ENCODE measurements around the gene STRN4. TPM values are rescaled to one million over a fixed set of nuclear protein-coding genes. Genes with fewer than 3 reads are reported as not detected.

The STRN4 gene
- total RNA-seq, 1 experiment from 2014 or later, result 134 TPM

- intact Hi-C loops (cut with micrococcal nuclease; ENCODE audit: unreplicated experiment), result no loop called here
- BruUV-seq (replicated peaks), result no TSS peak
- DNase-seq (ENCODE audit: low spot score), result peak; percentile 35
- Histone ChIP-seq H3K4me1 (ENCODE audit: insufficient read depth, low read length, poor library complexity, severe bottlenecking) (no peaks in the 10 kb centered on the region), H3K36me3 (ENCODE audit: insufficient read depth, low read length, poor library complexity, severe bottlenecking) (peaks cover 13% of the 10 kb centered on the region), H3K9me3 (ENCODE audit: low read depth, low read length, poor library complexity, severe bottlenecking) (no peaks in the 10 kb centered on the region), H3K4me3 (ENCODE audit: low read depth, low read length, poor library complexity, severe bottlenecking) (peak within 1 kb of the TSS; percentile 100), H3K27ac (ENCODE audit: low read depth, low read length, poor library complexity, severe bottlenecking) (peak within 1 kb of the TSS; percentile 96), H3K27me3 (replicated peaks; ENCODE audit: insufficient read depth, low read depth, low read length, poor library complexity) (no peaks in the 10 kb centered on the region)
- POLR2A ChIA-PET (ENCODE audit: low non-redundant PET), result interaction anchor here (0.6 kb wide), 2 partner anchors 557 to 802 kb away, joined by 4 to 8 read pairs; no protein-coding TSS in a partner anchor
- TF ChIP-seq EZH2 (IDR thresholded peaks at IDR 0.05; ENCODE audit: borderline replicate concordance, low read depth, low read length, poor library complexity, severe bottlenecking), result no peak
- no peak for TF ChIP-seq CTCF (conservative IDR thresholded peaks at IDR 0.05; ENCODE audit: low read depth, low read length)
- CTCF ChIA-PET, result no interaction called here
Observed at GRCh38 chr19:46745521-46746280, 549 bp downstream of the STRN4 start, which contains the start of gene FKRP. Gene FKRP (plus strand): TSS chr19:46746057. CDS start chr19:46755451, 9,394 bp downstream.

- POLR2A ChIA-PET (ENCODE audit: low non-redundant PET), result interaction anchor here (0.6 kb wide), 2 partner anchors 557 to 802 kb away, joined by 4 to 8 read pairs; no protein-coding TSS in a partner anchor
- TF ChIP-seq EZH2 (IDR thresholded peaks at IDR 0.05; ENCODE audit: borderline replicate concordance, low read depth, low read length, poor library complexity, severe bottlenecking) (no peak), CTCF (conservative IDR thresholded peaks at IDR 0.05; ENCODE audit: low read depth, low read length) (no peak)
- CTCF ChIA-PET, result no interaction called here
- Histone ChIP-seq H3K4me1 (ENCODE audit: insufficient read depth, low read length, poor library complexity, severe bottlenecking) (no peaks in the 10 kb centered on the region), H3K9me3 (ENCODE audit: low read depth, low read length, poor library complexity, severe bottlenecking) (no peaks in the 10 kb centered on the region), H3K4me3 (ENCODE audit: low read depth, low read length, poor library complexity, severe bottlenecking) (peak overlapping the region; percentile 100), H3K27ac (ENCODE audit: low read depth, low read length, poor library complexity, severe bottlenecking) (peak overlapping the region; percentile 96), H3K36me3 (ENCODE audit: insufficient read depth, low read length, poor library complexity, severe bottlenecking) (peaks cover 17% of the 10 kb centered on the region), H3K27me3 (replicated peaks; ENCODE audit: insufficient read depth, low read depth, low read length, poor library complexity) (no peaks in the 10 kb centered on the region)
- no peak for DNase-seq (ENCODE audit: low spot score)
- BruUV-seq (replicated peaks), result no TSS peak
- intact Hi-C loops (cut with micrococcal nuclease; ENCODE audit: unreplicated experiment), result no loop called here
Observed at GRCh38 chr19:46745030-46745429, 1.2 kb downstream of the STRN4 start.

GRCh38 chr19:46744005-46744691, 2.1 kb downstream of the STRN4 start:
- Histone ChIP-seq H3K4me1 (ENCODE audit: insufficient read depth, low read length, poor library complexity, severe bottlenecking) (no peaks in the 10 kb centered on the region), H3K27me3 (replicated peaks; ENCODE audit: insufficient read depth, low read depth, low read length, poor library complexity) (no peaks in the 10 kb centered on the region), H3K4me3 (ENCODE audit: low read depth, low read length, poor library complexity, severe bottlenecking) (peak overlapping the region; percentile 100), H3K9me3 (ENCODE audit: low read depth, low read length, poor library complexity, severe bottlenecking) (no peaks in the 10 kb centered on the region), H3K36me3 (ENCODE audit: insufficient read depth, low read length, poor library complexity, severe bottlenecking) (peaks cover 17% of the 10 kb centered on the region), H3K27ac (ENCODE audit: low read depth, low read length, poor library complexity, severe bottlenecking) (no peak overlapping the region)
- no peak for DNase-seq (ENCODE audit: low spot score)
- BruUV-seq (replicated peaks), result TSS peak; percentile 22
- CTCF ChIA-PET, result no interaction called here
- POLR2A ChIA-PET (ENCODE audit: low non-redundant PET), result no interaction called here
- TF ChIP-seq EZH2 (IDR thresholded peaks at IDR 0.05; ENCODE audit: borderline replicate concordance, low read depth, low read length, poor library complexity, severe bottlenecking), result no peak
- no peak for TF ChIP-seq CTCF (conservative IDR thresholded peaks at IDR 0.05; ENCODE audit: low read depth, low read length)
- intact Hi-C loops (cut with micrococcal nuclease; ENCODE audit: unreplicated experiment), result no loop called here

All from A673 (cell line).